GM13977 (cell line): ENCODE results near the gene P3H1.

Experiments used
- DNase-seq: peaks from one replicate; pipeline ENCODE4 v3.0.0; 2012; ENCODE audit warnings: low spot score
- in situ Hi-C: fragments of 300-500 bp; cut with MboI; formaldehyde crosslinking; loops from one replicate; pipeline ENCODE4 v1.12.0; 2022; ENCODE audit warnings: low sequenced_read_pairs, low pct_unique_long_range_greater_than_20kb, mixed read lengths, inconsistent platforms; ENCODE audit not compliant: unreplicated experiment
- TF ChIP-seq, protein P1 (sequence below): IDR thresholded peaks from 2 replicates; pipeline ENCODE4 v1.5.1; 2012; ENCODE audit warnings: mild to moderate bottlenecking, control low read depth; ENCODE audit not compliant: insufficient read depth; ENCODE audit errors: extremely low read depth, missing control alignments

The P3H1 gene

DNA sequence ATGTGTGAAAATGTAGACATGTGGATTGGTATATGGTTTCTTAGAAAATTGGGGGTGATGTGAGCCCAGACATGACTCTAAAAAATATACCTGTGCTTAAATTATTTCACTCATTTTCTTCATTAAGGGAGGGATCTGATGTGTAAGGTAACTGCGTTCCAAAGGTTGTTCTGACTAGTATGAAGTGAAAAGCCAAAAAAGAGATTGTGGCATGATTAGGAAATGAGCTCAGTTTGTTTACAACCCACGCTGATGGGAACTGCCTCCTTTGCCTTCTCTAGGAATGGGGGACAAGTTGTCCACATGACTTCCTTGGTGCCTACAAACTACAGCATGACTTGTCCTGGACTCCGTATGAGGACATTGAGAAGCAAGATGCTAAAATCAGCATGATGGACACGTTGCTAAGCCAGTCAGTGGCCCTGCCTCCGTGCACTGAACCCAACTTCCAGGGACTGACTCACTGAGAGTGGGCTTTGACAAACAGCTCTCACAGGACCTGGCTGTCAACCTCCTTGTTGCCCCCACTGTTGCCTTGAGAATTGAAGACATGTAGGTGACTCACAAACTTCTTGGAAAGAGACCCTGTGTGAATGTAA is 8.2 kb upstream of the P3H1 start:
- TF ChIP-seq, protein P1, sequence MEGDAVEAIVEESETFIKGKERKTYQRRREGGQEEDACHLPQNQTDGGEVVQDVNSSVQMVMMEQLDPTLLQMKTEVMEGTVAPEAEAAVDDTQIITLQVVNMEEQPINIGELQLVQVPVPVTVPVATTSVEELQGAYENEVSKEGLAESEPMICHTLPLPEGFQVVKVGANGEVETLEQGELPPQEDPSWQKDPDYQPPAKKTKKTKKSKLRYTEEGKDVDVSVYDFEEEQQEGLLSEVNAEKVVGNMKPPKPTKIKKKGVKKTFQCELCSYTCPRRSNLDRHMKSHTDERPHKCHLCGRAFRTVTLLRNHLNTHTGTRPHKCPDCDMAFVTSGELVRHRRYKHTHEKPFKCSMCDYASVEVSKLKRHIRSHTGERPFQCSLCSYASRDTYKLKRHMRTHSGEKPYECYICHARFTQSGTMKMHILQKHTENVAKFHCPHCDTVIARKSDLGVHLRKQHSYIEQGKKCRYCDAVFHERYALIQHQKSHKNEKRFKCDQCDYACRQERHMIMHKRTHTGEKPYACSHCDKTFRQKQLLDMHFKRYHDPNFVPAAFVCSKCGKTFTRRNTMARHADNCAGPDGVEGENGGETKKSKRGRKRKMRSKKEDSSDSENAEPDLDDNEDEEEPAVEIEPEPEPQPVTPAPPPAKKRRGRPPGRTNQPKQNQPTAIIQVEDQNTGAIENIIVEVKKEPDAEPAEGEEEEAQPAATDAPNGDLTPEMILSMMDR, result no peak
- DNase-seq, result no peak
- in situ Hi-C loops, result loop anchor here (25.0 kb wide), 1 partner anchor 287 kb away; no protein-coding TSS in a partner anchor

DNA sequence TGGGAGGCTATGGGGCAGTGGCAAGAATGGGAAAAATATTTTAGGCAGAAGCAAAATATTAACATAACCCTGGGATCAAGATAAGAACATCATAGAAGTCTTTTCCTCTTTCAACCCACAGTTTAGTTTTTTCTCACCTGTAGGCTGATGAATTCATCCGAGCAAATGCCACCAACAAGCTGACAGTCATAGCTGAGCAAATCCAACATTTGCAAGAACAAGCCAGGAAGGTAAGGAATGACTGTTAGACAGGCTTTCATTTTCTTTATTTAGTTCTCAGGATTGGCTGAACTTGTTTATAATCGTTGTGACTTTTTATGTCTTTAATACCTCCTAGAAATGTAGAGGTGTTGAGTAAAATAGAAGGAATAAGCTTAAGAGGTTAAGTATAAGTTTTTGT is 6.6 kb upstream of the P3H1 start:
- DNase-seq, result no peak
- TF ChIP-seq, protein P1, result no peak
- in situ Hi-C loops, result loop anchor here (25.0 kb wide), 1 partner anchor 289 kb away; no protein-coding TSS in a partner anchor

DNA sequence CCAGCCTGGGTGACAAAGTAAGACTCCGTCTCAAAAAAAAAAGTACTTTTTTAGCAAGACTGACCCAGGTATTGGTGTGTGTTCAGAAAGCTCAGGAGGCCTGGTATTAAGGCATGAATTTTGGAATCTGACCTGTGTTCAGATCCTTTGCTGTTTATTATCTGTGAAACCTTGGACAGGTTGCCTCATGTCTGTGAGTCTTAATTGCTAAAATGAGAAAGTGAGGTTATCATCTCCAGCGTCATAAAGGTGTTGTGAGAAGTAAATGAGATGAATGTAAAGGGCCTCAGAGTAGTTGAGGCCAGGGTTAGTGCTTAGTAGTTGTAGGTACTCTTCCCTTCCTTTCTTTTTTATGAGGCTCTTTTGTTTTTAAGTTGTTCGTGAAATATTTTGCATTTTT is 3.0 kb upstream of the P3H1 start:
- in situ Hi-C loops, result loop anchor here (25.0 kb wide), 1 partner anchor 292 kb away; no protein-coding TSS in a partner anchor
- no peak for DNase-seq
- TF ChIP-seq, protein P1, result no peak

DNA sequence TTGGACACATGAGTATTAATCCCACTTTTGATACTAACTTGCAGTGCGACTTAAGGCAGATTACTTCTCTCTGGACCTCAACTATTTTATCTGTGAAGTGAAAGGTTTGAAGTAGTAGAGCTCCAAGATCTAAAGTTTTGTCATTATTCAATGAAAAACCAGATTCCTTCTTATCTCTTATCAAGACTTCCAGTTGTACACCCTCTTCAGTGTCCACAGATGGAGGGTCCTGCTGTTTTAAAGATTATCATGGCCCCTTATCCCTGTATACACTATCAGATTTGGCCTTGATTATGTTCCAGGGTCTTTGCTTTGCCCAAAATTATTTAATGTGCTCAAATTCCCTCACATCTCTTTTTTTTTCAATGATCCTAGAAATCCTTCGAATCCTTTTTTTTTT is 1.3 kb upstream of the P3H1 start:
- in situ Hi-C loops, result loop anchor here (25.0 kb wide), 1 partner anchor 294 kb away; no protein-coding TSS in a partner anchor
- TF ChIP-seq, protein P1, result no peak
- DNase-seq, result no peak

DNA sequence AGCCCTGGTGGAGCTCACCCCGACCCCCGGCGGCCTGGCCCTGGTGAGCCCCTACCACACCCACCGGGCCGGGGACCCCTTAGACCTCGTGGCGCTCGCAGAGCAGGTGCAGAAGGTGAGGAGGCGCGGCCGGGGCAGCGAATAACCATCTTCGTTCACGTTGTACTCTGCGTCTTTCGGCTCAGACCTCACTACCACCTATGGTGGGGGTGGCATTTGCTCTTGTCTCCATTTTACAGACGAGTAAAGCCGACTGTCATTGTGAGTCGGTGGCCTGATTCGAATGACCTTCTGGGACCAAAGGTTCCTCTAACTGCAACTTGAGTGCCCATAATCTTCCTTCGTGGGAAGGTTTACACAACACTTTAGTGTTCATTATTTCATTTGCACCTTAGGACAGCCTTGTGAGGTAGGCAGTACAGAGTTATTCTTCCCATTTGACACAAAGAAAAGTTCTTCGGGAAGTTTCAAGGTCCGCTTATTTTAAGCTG is 727 bp upstream of the P3H1 start:
- TF ChIP-seq, protein P1, result no peak
- in situ Hi-C loops, result loop anchor here (25.0 kb wide), 1 partner anchor 295 kb away; no protein-coding TSS in a partner anchor
- no peak for DNase-seq

DNA sequence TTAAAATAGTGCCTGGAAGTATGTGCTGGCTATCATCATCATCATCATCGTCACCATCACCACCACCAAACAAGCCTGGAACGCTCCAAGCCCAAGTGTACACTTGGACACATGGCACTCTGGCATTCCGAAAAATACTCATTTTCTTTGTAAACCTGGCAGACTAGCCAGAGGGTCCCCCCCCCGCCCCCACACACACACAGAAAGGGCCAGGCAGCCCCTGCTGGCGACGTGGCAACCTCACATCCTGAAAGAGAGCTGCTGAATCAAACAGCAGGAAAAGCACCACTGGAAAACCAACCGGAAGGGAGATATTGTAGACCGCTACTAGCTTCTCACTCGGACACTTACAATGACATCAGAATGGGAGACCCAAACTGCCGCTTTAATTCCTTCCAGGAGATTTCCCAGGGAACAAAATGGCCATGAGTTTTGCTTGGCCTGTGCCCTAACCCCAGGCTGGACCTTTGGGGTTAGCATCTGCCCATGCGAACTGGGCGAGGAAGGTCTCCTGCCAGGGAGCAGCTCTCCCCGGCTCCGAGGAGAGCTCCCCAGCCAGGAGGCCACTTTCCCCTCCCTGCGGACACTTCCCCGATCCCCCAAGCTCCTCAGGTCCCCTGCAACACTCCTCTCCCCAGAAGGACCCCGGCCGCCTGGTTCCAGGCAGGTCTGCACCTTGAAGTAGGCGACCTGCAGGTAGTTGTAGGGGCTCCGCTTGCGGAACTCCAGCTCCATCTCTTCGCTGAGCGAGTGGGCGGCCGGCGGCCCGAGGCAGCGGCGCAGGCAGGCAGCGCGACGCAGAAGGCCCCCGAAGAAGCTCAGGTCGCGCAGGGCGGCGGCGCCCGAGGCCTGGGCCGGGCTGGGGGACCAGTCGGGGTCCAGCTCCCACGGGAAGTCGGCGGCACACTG is 742 bp downstream of the P3H1 start:
- in situ Hi-C loops, result loop anchor here (25.0 kb wide), 1 partner anchor 296 kb away; no protein-coding TSS in a partner anchor
- TF ChIP-seq, protein P1, result peak; percentile 36

More for the DNA sequence above, 742 bp downstream of the P3H1 start:
- no peak for DNase-seq
